OCI-LY7 (cell line): Measurements from ENCODE around the gene KIF17. TPM values are rescaled to one million over a fixed set of nuclear protein-coding genes. Genes with fewer than 3 reads are reported as not detected.

Source experiments
- BruUV-seq: library from RNA; stranded (reverse); fragments of 400-500 nt; replicated peaks from 2 replicates; lab custom pipeline; 2021; lab: Mats Ljungman, UMichigan
- CTCF ChIA-PET: fragments of 300-600 bp; sonication (Branson Sonifier 250); formaldehyde crosslinking; loops from one replicate; lab custom pipeline; 2022; ENCODE audit warnings: antibody characterized with exemption; ENCODE audit not compliant: unreplicated experiment; lab: Charles Lee
- POLR2A ChIA-PET: fragments of 300-600 bp; sonication (Branson Sonifier 250); formaldehyde crosslinking; loops from one replicate; lab custom pipeline; 2022; ENCODE audit warnings: antibody characterized with exemption; lab: Charles Lee
- DNase-seq: peaks from one replicate; pipeline ENCODE4 v3.0.0-alpha.2; 2015; ENCODE audit warnings: low spot score
- H2AFZ ChIP-seq: fragments of 200-600 bp; sonication (generic), shearing (Covaris generic); 2 replicates; pipeline ENCODE4 v1.6.1; 2014; ENCODE audit warnings: mild to moderate bottlenecking, antibody characterized with exemption, low read length, moderate library complexity
- H3K27ac ChIP-seq: fragments of 200-600 bp; sonication (generic); 2 replicates; pipeline ENCODE4 v1.5.1; 2014; ENCODE audit warnings: mixed run types, low read depth, mild to moderate bottlenecking, moderate library complexity, low read length, inconsistent platforms; ENCODE audit not compliant: poor library complexity, severe bottlenecking
- H3K36me3 ChIP-seq: fragments of 200-600 bp; sonication (generic); 2 replicates; pipeline ENCODE4 v1.6.1; 2014; ENCODE audit warnings: mild to moderate bottlenecking, antibody characterized with exemption, low read length, moderate library complexity, mixed read lengths; ENCODE audit not compliant: insufficient read depth
- H3K4me1 ChIP-seq: fragments of 200-600 bp; sonication (generic); 2 replicates; pipeline ENCODE4 v1.5.1; 2014; ENCODE audit warnings: mild to moderate bottlenecking, low read length; ENCODE audit not compliant: insufficient read depth, poor library complexity, severe bottlenecking
- H3K4me2 ChIP-seq: fragments of 200-600 bp; sonication (generic); 2 replicates; pipeline ENCODE4 v1.6.1; 2014; ENCODE audit warnings: mild to moderate bottlenecking, low read length
- H3K4me3 ChIP-seq: fragments of 200-600 bp; sonication (generic); 2 replicates; pipeline ENCODE4 v1.5.1; 2014; ENCODE audit warnings: mild to moderate bottlenecking, low read depth, low read length; ENCODE audit not compliant: poor library complexity, severe bottlenecking
- H3K79me2 ChIP-seq: fragments of 200-600 bp; sonication (generic); 2 replicates; pipeline ENCODE4 v1.6.1; 2016; ENCODE audit warnings: low read depth, mild to moderate bottlenecking, low read length, moderate library complexity, mixed read lengths; ENCODE audit not compliant: insufficient read depth
- H3K9me2 ChIP-seq: fragments of 200-600 bp; sonication (generic); 2 replicates; pipeline ENCODE4 v1.6.1; 2016; ENCODE audit warnings: mild to moderate bottlenecking, low read length, mixed read lengths; ENCODE audit not compliant: insufficient read depth
- H3K9me3 ChIP-seq: fragments of 200-600 bp; sonication (generic); 2 replicates; pipeline ENCODE4 v1.6.1; 2014; ENCODE audit warnings: mild to moderate bottlenecking, mixed run types, low read length, mixed read lengths
- H4K20me1 ChIP-seq: fragments of 200-600 bp; sonication (generic); 2 replicates; pipeline ENCODE4 v1.6.1; 2014; ENCODE audit warnings: mild to moderate bottlenecking, antibody characterized with exemption, low read length, moderate library complexity, mixed read lengths; ENCODE audit not compliant: insufficient read depth
- CTCF ChIP-seq: fragments of 200-600 bp; sonication (generic); conservative IDR thresholded peaks from 2 replicates; pipeline ENCODE4 v1.5.1; 2014; ENCODE audit warnings: mild to moderate bottlenecking, antibody characterized with exemption, low read length, moderate library complexity, mixed read lengths
- EZH2phosphoT487 ChIP-seq: fragments of 200-600 bp; sonication (generic); IDR thresholded peaks from 2 replicates; pipeline ENCODE4 v1.6.1; 2018; ENCODE audit warnings: low read depth, borderline replicate concordance, mild to moderate bottlenecking, mixed run types, antibody characterized with exemption, low read length, moderate library complexity, mixed read lengths
- intact Hi-C: fragments of 100-400 bp; cut with micrococcal nuclease; formaldehyde crosslinking; loops from one replicate; pipeline ENCODE4 v1.10.0; 2022; ENCODE audit not compliant: unreplicated experiment
- total RNA-seq, 2 experiments: library from RNA; depleted of rRNA in 1 of 2; stranded (reverse); fragments of >200 nt in 1 of 2; shearing (Covaris generic) in 1 of 2; gene quantifications; 2 replicates each; pipeline ENCODE4 v1.2.3, GENCODE V29; 2014 to 2022

The KIF17 gene
- total RNA-seq, 2 experiments from 2014 or later: 1.1 TPM; not detected in 1

- Histone ChIP-seq H3K79me2 (no peaks in the 10 kb centered on the region), H3K4me1 (peaks cover 4% of the 10 kb centered on the region), H3K4me3 (no peak overlapping the region), H3K36me3 (no peaks in the 10 kb centered on the region), H3K27ac (no peak overlapping the region), H4K20me1 (no peaks in the 10 kb centered on the region), H2AFZ (no peak overlapping the region), H3K4me2 (no peak overlapping the region), H3K9me3 (no peaks in the 10 kb centered on the region), H3K9me2 (no peaks in the 10 kb centered on the region)
- POLR2A ChIA-PET: interaction anchor here (1.0 kb wide), 1 partner anchor 44 kb away, joined by 3 read pairs; no protein-coding TSS in a partner anchor
- TF ChIP-seq CTCF (no peak), EZH2phosphoT487 (no peak)
- CTCF ChIA-PET: no interaction called here
- no TSS peak for BruUV-seq
- DNase-seq: no peak
- intact Hi-C loops: no loop called here
Measured at GRCh38 chr1:20621012-20621411, 96.8 kb downstream of the KIF17 start.

DNA sequence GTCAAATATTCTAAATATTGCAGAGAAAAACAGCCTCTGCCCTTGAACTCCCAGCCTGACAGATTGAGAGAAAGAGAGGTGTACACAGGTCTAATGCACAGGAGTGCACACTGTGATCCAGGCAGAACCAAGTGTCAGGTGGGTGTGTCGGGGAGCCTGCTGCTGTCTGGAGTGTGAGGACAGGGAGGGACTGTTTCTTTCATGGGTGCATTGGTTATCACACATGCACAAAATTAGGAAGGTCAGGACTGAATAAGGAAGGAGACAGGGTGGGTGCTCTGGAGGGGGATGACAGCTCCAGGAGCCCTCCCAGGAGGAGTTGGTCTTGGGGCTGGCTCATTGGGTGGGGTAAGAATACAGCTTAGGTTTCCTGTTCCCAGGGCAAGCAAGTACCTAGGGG, 97.8 kb downstream of the KIF17 start:
- H3K9me3 ChIP-seq: no peaks in the 10 kb centered on the region
- H3K79me2 ChIP-seq: no peaks in the 10 kb centered on the region
- DNase-seq: no peak
- no TSS peak for BruUV-seq
- H4K20me1 ChIP-seq: no peaks in the 10 kb centered on the region
- H3K4me3 ChIP-seq: no peak overlapping the region
- H3K36me3 ChIP-seq: no peaks in the 10 kb centered on the region
- TF ChIP-seq EZH2phosphoT487 (no peak), CTCF (no peak)
- H3K27ac ChIP-seq: no peak overlapping the region
- ChIA-PET CTCF (no interaction called here), POLR2A (no interaction called here)
- H3K9me2 ChIP-seq: no peaks in the 10 kb centered on the region
- no peak overlapping the region for H2AFZ ChIP-seq
- H3K4me2 ChIP-seq: no peak overlapping the region
- H3K4me1 ChIP-seq: peaks cover 4% of the 10 kb centered on the region
- intact Hi-C loops: no loop called here

DNA sequence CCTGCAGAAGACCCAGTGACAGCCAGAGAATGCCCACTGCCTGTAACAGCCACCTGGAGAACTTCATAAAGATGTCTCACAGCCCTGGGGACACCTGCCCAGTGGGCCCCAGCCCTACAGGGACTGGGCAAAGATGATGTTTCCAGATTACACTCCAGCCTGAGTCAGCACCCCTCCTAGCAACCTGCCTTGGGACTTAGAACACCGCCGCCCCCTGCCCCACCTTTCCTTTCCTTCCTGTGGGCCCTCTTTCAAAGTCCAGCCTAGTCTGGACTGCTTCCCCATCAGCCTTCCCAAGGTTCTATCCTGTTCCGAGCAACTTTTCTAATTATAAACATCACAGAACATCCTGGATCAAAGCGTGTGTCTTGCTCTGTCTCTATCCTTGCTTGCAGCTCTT, 99.3 kb downstream of the KIF17 start:
- BruUV-seq: no TSS peak
- ChIA-PET CTCF (no interaction called here), POLR2A (no interaction called here)
- H4K20me1 ChIP-seq: no peaks in the 10 kb centered on the region
- no peak overlapping the region for H3K4me3 ChIP-seq
- no peak for TF ChIP-seq CTCF
- TF ChIP-seq EZH2phosphoT487: no peak
- peaks cover 4% of the 10 kb centered on the region for H3K4me1 ChIP-seq
- H3K9me2 ChIP-seq: no peaks in the 10 kb centered on the region
- H3K4me2 ChIP-seq: no peak overlapping the region
- H3K9me3 ChIP-seq: no peaks in the 10 kb centered on the region
- intact Hi-C loops: no loop called here
- H2AFZ ChIP-seq: no peak overlapping the region
- H3K79me2 ChIP-seq: no peaks in the 10 kb centered on the region
- no peaks in the 10 kb centered on the region for H3K36me3 ChIP-seq
- H3K27ac ChIP-seq: no peak overlapping the region
- no peak for DNase-seq
